HEK293 (cell line): ENCODE measurements around the gene RAB40C.

Experiments
- CTCF ChIA-PET: fragments of 350-600 bp; formaldehyde crosslinking; extraction: SDS; loops from one replicate; lab custom pipeline; 2021; ENCODE audit warnings: antibody characterized with exemption; lab: Yijun Ruan, JAX
- POLR2A ChIA-PET: fragments of 300-600 bp; formaldehyde crosslinking; extraction: SDS; loops from one replicate; lab custom pipeline; 2020; ENCODE audit warnings: antibody characterized with exemption, inconsistent platforms; lab: Yijun Ruan, JAX
- H3K27ac ChIP-seq: fragments of 200-500 bp; sonication (Bioruptor generic); 2 replicates; pipeline ENCODE4 v1.5.1; 2014; ENCODE audit warnings: low read depth, low read length, control low read depth, inconsistent platforms; ENCODE audit errors: extremely low read depth
- H3K36me3 ChIP-seq, 2 experiments: fragments of 200-500 bp in 1 of 2; sonication (Bioruptor generic) in 1 of 2; 1 replicate in 1 of 2; 2 replicates in 1 of 2; pipeline ENCODE4 v1.5.1; 2014 to 2017; ENCODE audit warnings: inconsistent platforms in 2 of 2, low read length in 2 of 2; ENCODE audit not compliant: control insufficient read depth in 2 of 2, insufficient read depth in 1 of 2
- H3K4me1 ChIP-seq: fragments of 200-500 bp; sonication (Bioruptor generic); 2 replicates; pipeline ENCODE4 v1.5.1; 2014; ENCODE audit warnings: mild to moderate bottlenecking, low read length, inconsistent platforms; ENCODE audit not compliant: control insufficient read depth, insufficient read depth
- H3K4me3 ChIP-seq: 2 replicates; pipeline ENCODE4 v1.5.1; 2011; ENCODE audit warnings: low read depth, mild to moderate bottlenecking, control low read depth, low read length, moderate library complexity
- H3K9me3 ChIP-seq: fragments of 200-500 bp; sonication (Bioruptor generic); 2 replicates; pipeline ENCODE4 v1.5.1; 2014; ENCODE audit warnings: low read depth, low read length, inconsistent platforms; ENCODE audit not compliant: control insufficient read depth, insufficient read depth
- TCF7L2 ChIP-seq: IDR thresholded peaks from 2 replicates; pipeline ENCODE4 v1.6.1; 2011; ENCODE audit warnings: low read depth, mild to moderate bottlenecking, inconsistent platforms, low read length, moderate library complexity, borderline replicate concordance
- ZBTB11 ChIP-seq: fragments of 450-650 bp; formaldehyde crosslinking; conservative IDR thresholded peaks from 2 replicates; pipeline ENCODE4 v1.5.1; 2016; ENCODE audit warnings: low read depth, missing biosample characterization, missing genetic modification characterization
- ZBTB26 ChIP-seq: fragments of 450-650 bp; formaldehyde crosslinking; optimal IDR thresholded peaks from 2 replicates; pipeline ENCODE3; 2016; ENCODE audit warnings: missing biosample characterization, mild to moderate bottlenecking, missing genetic modification characterization
- ZBTB48 ChIP-seq: fragments of 450-650 bp; formaldehyde crosslinking; IDR thresholded peaks from 2 replicates; pipeline ENCODE4 v1.5.1; 2016; ENCODE audit warnings: missing biosample characterization, missing genetic modification characterization
- ZBTB8A ChIP-seq: fragments of 450-650 bp; formaldehyde crosslinking; IDR thresholded peaks from 2 replicates; pipeline ENCODE4 v1.5.1; 2016; ENCODE audit warnings: missing biosample characterization, missing genetic modification characterization
- ZFP37 ChIP-seq: fragments of 450-650 bp; formaldehyde crosslinking; IDR thresholded peaks from 2 replicates; pipeline ENCODE4 v1.5.1; 2016; ENCODE audit warnings: missing biosample characterization, missing genetic modification characterization
- ZNF157 ChIP-seq: fragments of 450-650 bp; formaldehyde crosslinking; IDR thresholded peaks from 2 replicates; pipeline ENCODE4 v1.5.1; 2016; ENCODE audit warnings: missing biosample characterization, missing genetic modification characterization
- ZNF174 ChIP-seq: fragments of 450-650 bp; formaldehyde crosslinking; IDR thresholded peaks from 2 replicates; pipeline ENCODE4 v1.5.0; 2017; ENCODE audit warnings: missing biosample characterization, mild to moderate bottlenecking, missing genetic modification characterization
- ZNF302 ChIP-seq: fragments of 450-650 bp; formaldehyde crosslinking; IDR thresholded peaks from 2 replicates; pipeline ENCODE4 v1.5.1; 2016; ENCODE audit warnings: missing biosample characterization, missing genetic modification characterization, low read depth
- ZNF398 ChIP-seq: fragments of 450-650 bp; formaldehyde crosslinking; IDR thresholded peaks from 2 replicates; pipeline ENCODE4 v1.5.1; 2017; ENCODE audit warnings: missing biosample characterization, missing genetic modification characterization
- ZNF488 ChIP-seq: fragments of 450-650 bp; formaldehyde crosslinking; IDR thresholded peaks from 2 replicates; pipeline ENCODE4 v1.5.1; 2016; ENCODE audit warnings: missing biosample characterization, missing genetic modification characterization
- ZNF639 ChIP-seq: fragments of 450-650 bp; formaldehyde crosslinking; IDR thresholded peaks from 2 replicates; pipeline ENCODE4 v1.5.1; 2016; ENCODE audit warnings: missing biosample characterization, missing genetic modification characterization
- ZNF677 ChIP-seq: fragments of 450-650 bp; IDR thresholded peaks from 2 replicates; pipeline ENCODE4 v1.5.0; 2018; ENCODE audit warnings: missing biosample characterization, mild to moderate bottlenecking, missing genetic modification characterization, moderate library complexity
- ZNF747 ChIP-seq: fragments of 450-650 bp; formaldehyde crosslinking; IDR thresholded peaks from 2 replicates; pipeline ENCODE4 v1.5.1; 2016; ENCODE audit warnings: missing biosample characterization, missing genetic modification characterization
- ZNF785 ChIP-seq: fragments of 450-650 bp; formaldehyde crosslinking; IDR thresholded peaks from 2 replicates; pipeline ENCODE4 v1.5.1; 2016; ENCODE audit warnings: missing biosample characterization, missing genetic modification characterization

RAB40C gene

GRCh38 chr16:590188-590814 lies 435 bp downstream of the RAB40C start (continued):
- TF ChIP-seq ZNF398 (tag by site-specific recombination), result 0 out of 2 replicates have a peak, but pooled peaks have one; percentile 11
- 0 out of 2 replicates have a peak, but pooled peaks have one; percentile 45 for TF ChIP-seq ZNF677 (tag by site-specific recombination)
- no peak for TF ChIP-seq ZNF639
- peak; percentile 61 for TF ChIP-seq ZBTB26 (tag by site-specific recombination)
- peak; percentile 74; the same call in 1 of the 2 replicates for TF ChIP-seq ZBTB8A
- TF ChIP-seq TCF7L2, result no peak
- peak; percentile 19; the same call in 1 of the 2 replicates for TF ChIP-seq ZNF488
- TF ChIP-seq ZNF174, result no peak
- 0 out of 2 replicates have a peak, but pooled peaks have one; percentile 32 for TF ChIP-seq ZFP37

GRCh38 chr16:590815-591200 lies 942 bp downstream of the RAB40C start:
- ChIA-PET POLR2A (interaction anchor here (1.4 kb wide), 1 partner anchor 22 kb away, joined by 4 read pairs; no protein-coding TSS in a partner anchor), CTCF (interaction anchor here (0.7 to 0.9 kb wide), 2 partner anchors 46 to 493 kb away, joined by 5 read pairs; partner anchors contain the start of gene METTL26)
- peaks cover 14% of the 10 kb centered on the region for H3K4me1 ChIP-seq
- no peaks in the 10 kb centered on the region for H3K36me3 ChIP-seq
- H3K9me3 ChIP-seq, result no peaks in the 10 kb centered on the region
- TF ChIP-seq ZBTB48 (tag by site-specific recombination) (peak; percentile 38; the same call in 1 of the 2 replicates), ZNF157 (tag by site-specific recombination) (0 out of 2 replicates have a peak, but pooled peaks have one; percentile 25), ZBTB11 (tag by site-specific recombination) (no peak), ZNF747 (no peak), ZBTB8A (0 out of 2 replicates have a peak, but pooled peaks have one; percentile 9), ZNF785 (tag by site-specific recombination) (no peak), ZNF302 (tag by site-specific recombination) (no peak)
- H3K27ac ChIP-seq, result no peak overlapping the region
- peak overlapping the region; percentile 69 for H3K4me3 ChIP-seq
